ENCODE measurements around the gene ACOX3.

- TF ChIP-seq EZH2 (IDR thresholded peaks at IDR 0.05; ENCODE audit: borderline replicate concordance, low read length) (no peak), CTCF (IDR thresholded peaks at IDR 0.05; ENCODE audit: low read length) (no peak)
These were observed 57.5 kb downstream of the ACOX3 start for GRCh38 chr4:8383016-8383415.
